ENCODE data around the gene RIC8B. TPM values are rescaled to one million over a fixed set of nuclear protein-coding genes. Genes with fewer than 3 reads are reported as not detected.

The RIC8B gene
- total RNA-seq, 2 donors from 2014 or later: 19.6 to 23.3 TPM

- H3K4me3 ChIP-seq (ENCODE audit: low read length): no peak overlapping the region
- no peak overlapping the region for H3K9ac ChIP-seq (ENCODE audit: extremely low read depth, low read length, poor library complexity, severe bottlenecking)
- Mint-ChIP-seq H3K4me1 (peaks cover 16% of the 10 kb centered on the region), H3K27me3 (ENCODE audit: insufficient read depth) (no peaks in the 10 kb centered on the region), H3K27ac (no peak overlapping the region), H3K36me3 (ENCODE audit: low read depth) (peaks cover 19% of the 10 kb centered on the region), H3K9me3 (no peaks in the 10 kb centered on the region), H3K4me3 (no peak overlapping the region)
- H3K27me3 ChIP-seq (ENCODE audit: control insufficient read depth, insufficient read depth, low read length, poor library complexity, severe bottlenecking): no peaks in the 10 kb centered on the region
- 96 to 98% methylated on average over 5 to 6 of the region's 6 CpGs for WGBS, 2 experiments (ENCODE audit: insufficient coverage in 1 of 2, insufficient read length in 1 of 2)
- H3K4me1 ChIP-seq (ENCODE audit: control insufficient read depth, insufficient read depth, low read length): no peaks in the 10 kb centered on the region
- H3K36me3 ChIP-seq (ENCODE audit: control insufficient read depth, insufficient read depth, low read length): peaks cover 13% of the 10 kb centered on the region
- no peak overlapping the region for H3K27ac ChIP-seq (ENCODE audit: low read depth, low read length)
- no peaks in the 10 kb centered on the region for H3K9me3 ChIP-seq (ENCODE audit: control insufficient read depth, low read length)
- DNase-seq: no peak
- TF ChIP-seq CTCF (conservative IDR thresholded peaks at IDR 0.05): no peak
Measured at GRCh38 chr12:106814714-106815113, 40.2 kb downstream of the RIC8B start.

DNA sequence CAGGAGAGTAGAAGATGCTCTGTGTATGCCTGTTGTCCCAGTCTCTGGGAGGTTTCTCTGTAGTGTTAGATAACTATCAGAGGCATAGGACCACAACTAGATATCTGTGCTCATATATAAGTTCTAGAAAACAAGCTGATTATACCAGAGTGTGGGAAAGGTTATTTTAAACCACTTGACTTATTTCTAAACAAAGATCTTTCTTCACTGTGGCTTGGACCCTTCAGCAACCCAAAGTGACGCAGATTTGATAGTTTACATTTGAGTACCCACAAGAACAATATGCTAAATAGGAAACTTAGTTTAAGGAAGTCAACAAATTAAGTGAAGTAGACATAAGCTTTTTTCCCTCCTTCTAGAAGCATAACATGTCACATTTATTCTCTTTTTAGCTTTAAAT is 41.3 kb downstream of the RIC8B start:
- H3K36me3 Mint-ChIP-seq (ENCODE audit: low read depth): peaks cover 19% of the 10 kb centered on the region
- H3K27ac ChIP-seq (ENCODE audit: low read depth, low read length): no peak overlapping the region
- no peaks in the 10 kb centered on the region for H3K27me3 Mint-ChIP-seq (ENCODE audit: insufficient read depth)
- no peaks in the 10 kb centered on the region for H3K27me3 ChIP-seq (ENCODE audit: control insufficient read depth, insufficient read depth, low read length, poor library complexity, severe bottlenecking)
- DNase-seq: no peak
- H3K9me3 Mint-ChIP-seq: no peaks in the 10 kb centered on the region
- H3K9ac ChIP-seq (ENCODE audit: extremely low read depth, low read length, poor library complexity, severe bottlenecking): no peak overlapping the region
- no peaks in the 10 kb centered on the region for H3K9me3 ChIP-seq (ENCODE audit: control insufficient read depth, low read length)
- no peak overlapping the region for H3K4me3 Mint-ChIP-seq
- H3K27ac Mint-ChIP-seq: no peak overlapping the region
- 100% methylated on average over 1 of the region's 1 CpG; no CpG with 5 or more reads in 1 of the 2 experiments for WGBS, 2 experiments (ENCODE audit: insufficient coverage in 1 of 2, insufficient read length in 1 of 2)
- peaks cover 15% of the 10 kb centered on the region for H3K36me3 ChIP-seq (ENCODE audit: control insufficient read depth, insufficient read depth, low read length)
- no peak for TF ChIP-seq CTCF (conservative IDR thresholded peaks at IDR 0.05)
- H3K4me1 Mint-ChIP-seq: peaks cover 16% of the 10 kb centered on the region
- no peak overlapping the region for H3K4me3 ChIP-seq (ENCODE audit: low read length)
- H3K4me1 ChIP-seq (ENCODE audit: control insufficient read depth, insufficient read depth, low read length): no peaks in the 10 kb centered on the region

- WGBS, 2 experiments (ENCODE audit: insufficient coverage in 1 of 2, insufficient read length in 1 of 2): 88 to 100% methylated on average over 1 to 2 of the region's 2 CpGs
- no peak for TF ChIP-seq CTCF (conservative IDR thresholded peaks at IDR 0.05)
- H3K4me1 ChIP-seq (ENCODE audit: control insufficient read depth, insufficient read depth, low read length): no peaks in the 10 kb centered on the region
- H3K4me3 Mint-ChIP-seq: no peak overlapping the region
- H3K36me3 ChIP-seq (ENCODE audit: control insufficient read depth, insufficient read depth, low read length): peaks cover 20% of the 10 kb centered on the region
- H3K4me3 ChIP-seq (ENCODE audit: low read length): no peak overlapping the region
- no peaks in the 10 kb centered on the region for H3K27me3 Mint-ChIP-seq (ENCODE audit: insufficient read depth)
- H3K9me3 ChIP-seq (ENCODE audit: control insufficient read depth, low read length): no peaks in the 10 kb centered on the region
- no peaks in the 10 kb centered on the region for H3K9me3 Mint-ChIP-seq
- peaks cover 16% of the 10 kb centered on the region for H3K4me1 Mint-ChIP-seq
- H3K36me3 Mint-ChIP-seq (ENCODE audit: low read depth): peaks cover 23% of the 10 kb centered on the region
- no peak overlapping the region for H3K9ac ChIP-seq (ENCODE audit: extremely low read depth, low read length, poor library complexity, severe bottlenecking)
- no peak overlapping the region for H3K27ac Mint-ChIP-seq
- H3K27ac ChIP-seq (ENCODE audit: low read depth, low read length): no peak overlapping the region
- no peaks in the 10 kb centered on the region for H3K27me3 ChIP-seq (ENCODE audit: control insufficient read depth, insufficient read depth, low read length, poor library complexity, severe bottlenecking)
- no peak for DNase-seq
Measured at GRCh38 chr12:106816231-106816630, 41.7 kb downstream of the RIC8B start.

Measured in endodermal cell (in vitro differentiated cells).